NCI-H748 treated with DMSO at 0.1 percent for 48 hours (cell line): ENCODE data around the gene SLC38A1.

Source experiments
- DNase-seq: peaks from one replicate; lab custom pipeline; 2025; lab: John Stamatoyannopoulos, UW

Gene SLC38A1

GRCh38 chr12:46230983-46231382 lies 37.9 kb downstream of the SLC38A1 start:
- no peak for DNase-seq

- no peak for DNase-seq
These were observed 38.5 kb downstream of the SLC38A1 start for GRCh38 chr12:46230306-46230705.

GRCh38 chr12:46227616-46228015 lies 41.2 kb downstream of the SLC38A1 start:
- no peak for DNase-seq

GRCh38 chr12:46224386-46224785 lies 44.5 kb downstream of the SLC38A1 start:
- no peak for DNase-seq

- DNase-seq: no peak
These were observed 45.8 kb downstream of the SLC38A1 start for GRCh38 chr12:46223047-46223446.

- DNase-seq: no peak
These were observed 46.2 kb downstream of the SLC38A1 start for GRCh38 chr12:46222636-46223035.

- DNase-seq: no peak
These were observed 47.4 kb downstream of the SLC38A1 start for GRCh38 chr12:46221255-46222128.

GRCh38 chr12:46219877-46220655 lies 48.8 kb downstream of the SLC38A1 start:
- DNase-seq: no peak

GRCh38 chr12:46219132-46219876 lies 49.5 kb downstream of the SLC38A1 start:
- no peak for DNase-seq

GRCh38 chr12:46218322-46219095 lies 50.3 kb downstream of the SLC38A1 start:
- DNase-seq: no peak

GRCh38 chr12:46217541-46218321 lies 51.1 kb downstream of the SLC38A1 start:
- DNase-seq: no peak

- no peak for DNase-seq
These were observed 54.0 kb downstream of the SLC38A1 start for GRCh38 chr12:46214668-46215436.

GRCh38 chr12:46212108-46212982 lies 56.5 kb downstream of the SLC38A1 start:
- peak; percentile 22 for DNase-seq

GRCh38 chr12:46210873-46211439 lies 57.9 kb downstream of the SLC38A1 start:
- DNase-seq: no peak

- DNase-seq: peak; percentile 84
These were observed 58.6 kb downstream of the SLC38A1 start for GRCh38 chr12:46209914-46210872.

- no peak for DNase-seq
These were observed 59.7 kb downstream of the SLC38A1 start for GRCh38 chr12:46209170-46209569.

- DNase-seq: peak; percentile 24
These were observed 60.5 kb downstream of the SLC38A1 start for GRCh38 chr12:46208370-46208769.
